Hepatocyte (in vitro differentiated cells): ENCODE measurements around the gene MYBPH. TPM values are rescaled to one million over a fixed set of nuclear protein-coding genes. Genes with fewer than 3 reads are reported as not detected.

Source experiments
- DNase-seq: peaks from one replicate; pipeline ENCODE4 v3.0.0-alpha.2; 2016; ENCODE audit warnings: low spot score
- H2AFZ ChIP-seq: fragments of 200-600 bp; sonication (generic); 2 replicates; pipeline ENCODE4 v1.6.0; 2016; ENCODE audit warnings: antibody characterized with exemption, mild to moderate bottlenecking
- H3K27ac ChIP-seq: fragments of 200-600 bp; sonication (generic); 2 replicates; pipeline ENCODE4 v1.5.1; 2016; ENCODE audit warnings: mild to moderate bottlenecking
- H3K27me3 ChIP-seq: fragments of 200-600 bp; sonication (generic); 2 replicates; pipeline ENCODE4 v1.6.1; 2016
- H3K36me3 ChIP-seq: fragments of 200-600 bp; sonication (generic); replicated peaks from 2 replicates; pipeline ENCODE4 v1.5.1; 2016; ENCODE audit warnings: low read depth; ENCODE audit not compliant: insufficient read depth
- H3K4me1 ChIP-seq: fragments of 200-600 bp; sonication (generic); 2 replicates; pipeline ENCODE4 v1.5.1; 2016; ENCODE audit warnings: mild to moderate bottlenecking, moderate library complexity; ENCODE audit not compliant: insufficient read depth
- H3K4me2 ChIP-seq: fragments of 200-600 bp; sonication (generic); 2 replicates; pipeline ENCODE4 v1.6.0; 2016
- H3K4me3 ChIP-seq: fragments of 200-600 bp; sonication (generic); 2 replicates; pipeline ENCODE4 v1.5.1; 2016; ENCODE audit warnings: mild to moderate bottlenecking
- H3K79me2 ChIP-seq: fragments of 200-600 bp; sonication (generic); 2 replicates; pipeline ENCODE4 v1.6.0; 2017; ENCODE audit warnings: mild to moderate bottlenecking
- H3K9me2 ChIP-seq: fragments of 200-600 bp; sonication (generic); replicated peaks from 2 replicates; pipeline ENCODE4 v1.6.0; 2017; ENCODE audit warnings: mild to moderate bottlenecking; ENCODE audit not compliant: insufficient read depth
- H3K9me3 ChIP-seq: fragments of 200-600 bp; sonication (generic); 2 replicates; pipeline ENCODE4 v1.5.1; 2016; ENCODE audit warnings: low read depth, mild to moderate bottlenecking
- H4K20me1 ChIP-seq: fragments of 200-600 bp; sonication (generic); 2 replicates; pipeline ENCODE4 v1.6.0; 2016; ENCODE audit warnings: mild to moderate bottlenecking; ENCODE audit not compliant: insufficient read depth, poor library complexity, severe bottlenecking
- EZH2 ChIP-seq: fragments of 200-600 bp; sonication (generic); IDR thresholded peaks from 2 replicates; pipeline ENCODE4 v1.6.1; 2016; ENCODE audit warnings: antibody characterized with exemption, mild to moderate bottlenecking, borderline replicate concordance
- EZH2phosphoT487 ChIP-seq: fragments of 200-600 bp; sonication (generic); IDR thresholded peaks from one replicate; pipeline ENCODE4 v1.6.1; 2018; ENCODE audit warnings: antibody characterized with exemption, mild to moderate bottlenecking, low read depth, moderate library complexity; ENCODE audit not compliant: unreplicated experiment, severe bottlenecking
- WGBS: methylation state at CpG from one replicate; pipeline ENCODE4 v1.1.6; 2016; ENCODE audit warnings: low lambda C conversion rate; ENCODE audit errors: missing lambda C conversion rate; 5-methylcytosine and 5-hydroxymethylcytosine counted together
- polyA plus RNA-seq: library from polyadenylated mRNA; unstranded; fragments of >200 nt; fragmentation: Nextera tagmentation; extraction: Ambion mirVana; gene quantifications from 2 replicates; pipeline ENCODE4 v1.2.1, GENCODE V29; 2016
- total RNA-seq: library from RNA; depleted of rRNA; stranded (reverse); fragments of >200 nt; gene quantifications from 2 replicates; pipeline ENCODE4 v1.2.3, GENCODE V29; 2014
- TF ChIP-seq, protein P1 (sequence below): fragments of 200-600 bp; sonication (generic); IDR thresholded peaks from 2 replicates; pipeline ENCODE4 v1.5.1; 2016; ENCODE audit warnings: antibody characterized with exemption, mild to moderate bottlenecking; ENCODE audit not compliant: poor library complexity

MYBPH gene
- total and polyA plus RNA-seq, 2 experiments from 2014 or later = 0.70 TPM; not detected in 1

DNA sequence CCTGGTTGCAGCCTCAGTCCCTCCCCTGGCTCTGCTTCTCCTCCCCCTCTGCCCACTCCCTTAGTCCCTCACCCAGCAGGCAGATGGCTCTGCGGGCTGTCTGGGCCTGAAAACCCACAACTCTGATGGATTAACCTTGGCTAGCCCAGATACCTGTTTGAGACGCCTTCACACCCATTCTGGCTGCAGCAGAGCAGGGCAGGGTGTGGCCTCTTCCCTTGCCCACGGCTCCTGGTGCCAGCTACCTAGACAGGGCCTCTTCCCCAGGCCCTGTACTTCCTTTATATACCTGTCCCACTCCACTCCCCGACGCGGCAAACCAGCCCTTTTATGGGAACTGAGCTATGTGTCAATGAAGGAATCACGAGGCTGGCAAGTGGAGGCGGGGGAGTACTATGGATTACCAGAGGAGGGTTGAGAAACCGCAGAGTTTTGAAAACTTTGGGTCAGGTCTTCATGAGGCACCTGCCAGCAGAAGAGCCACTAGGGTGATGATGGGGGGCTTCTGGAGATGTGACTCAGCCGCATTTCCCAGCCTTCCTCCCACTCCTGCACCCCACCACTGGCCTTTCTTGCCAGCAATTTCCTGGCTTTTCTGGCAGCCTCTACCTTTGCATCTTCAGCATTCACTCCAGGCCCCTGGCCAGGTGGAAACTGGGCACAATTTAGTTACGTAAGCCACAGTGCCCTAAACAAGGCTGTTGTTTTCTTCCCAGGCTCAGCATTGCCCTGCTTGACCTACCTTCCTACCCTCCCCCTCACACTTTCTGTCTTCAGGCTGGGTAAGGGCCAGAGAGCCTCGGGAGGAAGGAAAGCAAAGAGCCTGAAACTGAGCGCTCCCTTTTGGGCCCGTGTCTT, 11.0 kb upstream of the MYBPH start, which contains the start of gene CHI3L1:
CHI3L1 (minus strand) TSS at position 259 of the 858 bp plus-strand sequence; CDS start at position 178, 81 bp downstream.
- Histone ChIP-seq H2AFZ (no peak within 1 kb of the TSS), H3K27ac (peak within 1 kb of the TSS; percentile 44), H3K9me3 (no peaks in the 10 kb centered on the region), H3K9me2 (no peaks in the 10 kb centered on the region), H3K79me2 (no peaks in the 10 kb centered on the region), H3K36me3 (no peaks in the 10 kb centered on the region), H3K27me3 (no peaks in the 10 kb centered on the region), H3K4me1 (peaks cover 14% of the 10 kb centered on the region), H3K4me3 (no peak within 1 kb of the TSS), H3K4me2 (no peak within 1 kb of the TSS), H4K20me1 (no peaks in the 10 kb centered on the region)
- TF ChIP-seq EZH2 = no peak
- TF ChIP-seq, protein P1, sequence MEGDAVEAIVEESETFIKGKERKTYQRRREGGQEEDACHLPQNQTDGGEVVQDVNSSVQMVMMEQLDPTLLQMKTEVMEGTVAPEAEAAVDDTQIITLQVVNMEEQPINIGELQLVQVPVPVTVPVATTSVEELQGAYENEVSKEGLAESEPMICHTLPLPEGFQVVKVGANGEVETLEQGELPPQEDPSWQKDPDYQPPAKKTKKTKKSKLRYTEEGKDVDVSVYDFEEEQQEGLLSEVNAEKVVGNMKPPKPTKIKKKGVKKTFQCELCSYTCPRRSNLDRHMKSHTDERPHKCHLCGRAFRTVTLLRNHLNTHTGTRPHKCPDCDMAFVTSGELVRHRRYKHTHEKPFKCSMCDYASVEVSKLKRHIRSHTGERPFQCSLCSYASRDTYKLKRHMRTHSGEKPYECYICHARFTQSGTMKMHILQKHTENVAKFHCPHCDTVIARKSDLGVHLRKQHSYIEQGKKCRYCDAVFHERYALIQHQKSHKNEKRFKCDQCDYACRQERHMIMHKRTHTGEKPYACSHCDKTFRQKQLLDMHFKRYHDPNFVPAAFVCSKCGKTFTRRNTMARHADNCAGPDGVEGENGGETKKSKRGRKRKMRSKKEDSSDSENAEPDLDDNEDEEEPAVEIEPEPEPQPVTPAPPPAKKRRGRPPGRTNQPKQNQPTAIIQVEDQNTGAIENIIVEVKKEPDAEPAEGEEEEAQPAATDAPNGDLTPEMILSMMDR = no peak
- DNase-seq = no peak
- WGBS = 50% methylated on average over 14 of the region's 14 CpGs

DNA sequence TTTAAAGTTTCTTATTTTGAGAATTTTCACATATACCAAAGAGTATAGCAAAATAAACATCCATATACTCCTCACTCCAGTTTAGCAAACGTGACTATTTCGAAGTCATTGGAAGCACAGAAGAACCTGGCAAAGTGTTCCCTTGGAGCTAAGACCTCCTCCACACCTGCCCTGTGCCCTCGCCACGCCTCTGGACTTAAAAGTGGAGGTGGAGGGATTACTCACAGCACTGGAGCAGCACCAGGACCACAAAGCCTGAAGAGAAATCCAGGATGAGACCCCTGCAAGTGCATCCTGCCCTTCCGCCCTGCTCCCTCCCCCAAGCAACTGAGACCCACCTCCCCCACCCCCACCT, 10.4 kb upstream of the MYBPH start:
- Histone ChIP-seq H3K79me2 (no peaks in the 10 kb centered on the region), H3K9me3 (no peaks in the 10 kb centered on the region), H3K4me1 (peaks cover 14% of the 10 kb centered on the region), H3K9me2 (no peaks in the 10 kb centered on the region), H4K20me1 (no peaks in the 10 kb centered on the region), H3K36me3 (no peaks in the 10 kb centered on the region), H3K27ac (no peak overlapping the region), H2AFZ (no peak overlapping the region), H3K4me2 (no peak overlapping the region), H3K27me3 (no peaks in the 10 kb centered on the region), H3K4me3 (no peak overlapping the region)
- no peak for DNase-seq
- WGBS = 84% methylated on average over 5 of the region's 5 CpGs
- TF ChIP-seq, protein P1 = no peak
- TF ChIP-seq EZH2phosphoT487 = no peak
- no peak for TF ChIP-seq EZH2

DNA sequence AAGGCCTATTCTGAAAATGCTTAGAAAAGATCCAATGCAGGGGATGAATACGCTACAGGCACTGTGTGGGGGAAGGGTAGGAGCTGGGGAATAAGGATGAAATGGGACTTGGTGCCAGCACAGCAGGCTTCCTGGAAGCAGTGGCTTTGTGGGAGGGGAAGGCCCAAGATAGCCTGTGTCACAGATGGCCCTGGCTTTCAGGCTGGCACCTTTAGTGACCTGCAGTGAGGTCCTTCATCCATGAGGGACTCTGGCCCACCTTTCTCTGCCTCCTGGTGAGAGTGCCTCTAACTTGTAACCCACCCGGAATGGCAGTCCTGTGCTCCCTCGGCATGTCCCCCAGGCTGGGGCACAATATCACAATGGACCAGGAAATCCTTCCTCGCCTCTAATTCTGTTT, 10.0 kb upstream of the MYBPH start:
- no peaks in the 10 kb centered on the region for H3K36me3 ChIP-seq
- 84% methylated on average over 4 of the region's 4 CpGs for WGBS

More for the DNA sequence above, 10.0 kb upstream of the MYBPH start:
- Histone ChIP-seq H4K20me1 (no peaks in the 10 kb centered on the region), H3K4me2 (no peak overlapping the region), H3K4me1 (peaks cover 14% of the 10 kb centered on the region), H3K79me2 (no peaks in the 10 kb centered on the region), H2AFZ (no peak overlapping the region), H3K9me2 (no peaks in the 10 kb centered on the region), H3K27ac (no peak overlapping the region), H3K4me3 (no peak overlapping the region), H3K27me3 (no peaks in the 10 kb centered on the region), H3K9me3 (no peaks in the 10 kb centered on the region)
- TF ChIP-seq EZH2 (no peak), EZH2phosphoT487 (no peak)
- TF ChIP-seq, protein P1 = no peak
- DNase-seq = no peak
